ENCODE results near the gene TRDN.

TRDN gene

DNA sequence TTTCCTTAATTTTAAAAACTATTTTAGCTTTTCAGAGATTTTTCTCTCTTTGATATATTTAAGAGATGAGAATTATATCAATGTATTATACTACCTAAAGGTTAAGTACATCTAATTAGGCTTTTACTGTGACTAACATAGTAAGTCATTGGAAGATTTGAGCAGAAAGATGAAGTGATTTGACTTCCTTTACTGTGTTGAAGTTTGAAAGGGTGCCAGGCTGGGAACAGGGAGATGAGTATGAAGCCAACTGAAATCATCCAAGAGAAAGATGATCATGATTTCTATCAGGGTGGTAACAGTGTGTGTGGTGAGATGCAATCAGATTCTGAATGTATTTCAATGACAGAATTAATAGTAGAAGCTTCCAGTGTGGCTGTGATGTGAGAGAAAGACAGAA, 87.3 kb downstream of the TRDN start:
- no peak overlapping the region for H3K4me3 ChIP-seq (ENCODE audit: low read depth, low read length)
- DNase-seq (ENCODE audit: low read depth): no peak
- TF ChIP-seq, protein P1, sequence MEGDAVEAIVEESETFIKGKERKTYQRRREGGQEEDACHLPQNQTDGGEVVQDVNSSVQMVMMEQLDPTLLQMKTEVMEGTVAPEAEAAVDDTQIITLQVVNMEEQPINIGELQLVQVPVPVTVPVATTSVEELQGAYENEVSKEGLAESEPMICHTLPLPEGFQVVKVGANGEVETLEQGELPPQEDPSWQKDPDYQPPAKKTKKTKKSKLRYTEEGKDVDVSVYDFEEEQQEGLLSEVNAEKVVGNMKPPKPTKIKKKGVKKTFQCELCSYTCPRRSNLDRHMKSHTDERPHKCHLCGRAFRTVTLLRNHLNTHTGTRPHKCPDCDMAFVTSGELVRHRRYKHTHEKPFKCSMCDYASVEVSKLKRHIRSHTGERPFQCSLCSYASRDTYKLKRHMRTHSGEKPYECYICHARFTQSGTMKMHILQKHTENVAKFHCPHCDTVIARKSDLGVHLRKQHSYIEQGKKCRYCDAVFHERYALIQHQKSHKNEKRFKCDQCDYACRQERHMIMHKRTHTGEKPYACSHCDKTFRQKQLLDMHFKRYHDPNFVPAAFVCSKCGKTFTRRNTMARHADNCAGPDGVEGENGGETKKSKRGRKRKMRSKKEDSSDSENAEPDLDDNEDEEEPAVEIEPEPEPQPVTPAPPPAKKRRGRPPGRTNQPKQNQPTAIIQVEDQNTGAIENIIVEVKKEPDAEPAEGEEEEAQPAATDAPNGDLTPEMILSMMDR (IDR thresholded peaks at IDR 0.05; ENCODE audit: insufficient read depth, low read depth, low read length, missing control alignments): no peak

DNA sequence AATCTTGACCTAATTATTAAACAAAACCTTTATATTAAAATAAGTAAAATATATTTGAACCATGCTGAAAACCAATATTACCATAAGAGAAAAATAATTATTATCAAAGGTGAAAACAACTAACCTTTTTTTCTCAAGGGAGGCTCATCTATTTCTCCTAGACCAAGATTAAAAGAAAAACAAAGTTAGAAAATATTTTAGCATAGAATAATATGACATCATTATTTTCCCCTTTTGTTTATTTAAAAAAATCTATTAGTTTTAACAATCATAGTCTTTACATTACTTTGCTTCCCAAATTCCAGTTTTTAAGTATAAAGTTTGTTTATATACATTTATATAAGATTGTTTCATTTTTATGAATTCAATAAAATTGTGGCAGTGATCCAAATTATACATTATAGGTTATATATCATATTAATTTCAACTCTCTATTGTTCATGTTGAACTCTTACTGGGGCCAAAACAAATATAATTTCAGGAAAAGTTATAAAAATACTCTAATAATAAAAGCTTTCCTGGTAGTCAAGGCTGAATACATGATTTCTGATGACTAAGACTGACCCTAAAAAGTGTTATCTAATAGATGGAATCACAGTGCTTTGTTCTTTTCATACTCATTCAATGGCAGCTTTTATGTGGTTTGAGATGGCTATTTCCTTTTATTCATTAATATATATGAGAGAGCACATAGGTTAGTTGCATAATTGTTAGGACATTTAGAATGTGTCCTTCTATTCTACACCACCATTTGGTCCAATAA, 89.4 kb downstream of the TRDN start:
- no peak for DNase-seq (ENCODE audit: low read depth)
- H3K4me3 ChIP-seq (ENCODE audit: low read depth, low read length): no peak overlapping the region
- TF ChIP-seq, protein P1 (IDR thresholded peaks at IDR 0.05; ENCODE audit: insufficient read depth, low read depth, low read length, missing control alignments): no peak

DNA sequence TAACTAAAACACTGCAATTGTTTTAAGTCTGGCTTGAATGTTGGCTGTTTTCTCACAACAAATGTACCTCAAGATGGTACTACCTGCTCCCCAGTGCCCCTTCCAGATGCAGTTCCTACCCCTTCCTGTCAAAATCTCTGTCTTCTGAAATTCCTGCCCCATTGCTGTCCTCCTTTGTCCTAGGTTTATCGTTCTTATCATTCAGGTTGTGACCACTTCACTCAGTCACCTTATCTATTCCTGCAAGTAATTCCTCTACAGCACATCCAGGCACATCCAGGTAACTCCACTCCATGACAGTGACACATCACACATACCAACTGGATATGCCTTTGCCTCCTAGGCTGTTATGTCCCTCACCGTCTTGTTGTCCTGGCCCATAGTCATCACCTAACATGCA, 90.2 kb downstream of the TRDN start:
- no peak for DNase-seq (ENCODE audit: low read depth)
- TF ChIP-seq, protein P1 (IDR thresholded peaks at IDR 0.05; ENCODE audit: insufficient read depth, low read depth, low read length, missing control alignments): no peak
- no peak overlapping the region for H3K4me3 ChIP-seq (ENCODE audit: low read depth, low read length)

DNA sequence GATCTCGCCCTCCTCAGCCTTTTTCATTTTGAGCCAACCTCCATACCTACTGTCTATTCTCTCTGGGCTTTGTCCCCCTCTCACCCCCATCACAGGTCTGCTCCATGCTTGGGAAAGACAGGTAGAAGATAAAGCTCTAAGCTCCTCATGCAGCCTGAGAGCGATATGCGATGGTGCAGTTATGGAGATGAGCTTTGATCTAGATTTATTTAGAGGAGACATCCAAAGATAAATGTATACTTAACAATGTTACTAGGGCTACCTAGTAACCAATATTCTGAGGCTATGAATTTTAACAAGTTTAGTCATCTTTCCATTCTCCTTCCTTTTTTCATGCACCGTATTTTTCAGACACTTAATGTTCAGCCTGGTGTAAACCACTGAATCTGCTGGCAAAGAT, 95.3 kb downstream of the TRDN start:
- DNase-seq (ENCODE audit: low read depth): no peak
- H3K4me3 ChIP-seq (ENCODE audit: low read depth, low read length): no peak overlapping the region
- TF ChIP-seq, protein P1 (IDR thresholded peaks at IDR 0.05; ENCODE audit: insufficient read depth, low read depth, low read length, missing control alignments): no peak

DNA sequence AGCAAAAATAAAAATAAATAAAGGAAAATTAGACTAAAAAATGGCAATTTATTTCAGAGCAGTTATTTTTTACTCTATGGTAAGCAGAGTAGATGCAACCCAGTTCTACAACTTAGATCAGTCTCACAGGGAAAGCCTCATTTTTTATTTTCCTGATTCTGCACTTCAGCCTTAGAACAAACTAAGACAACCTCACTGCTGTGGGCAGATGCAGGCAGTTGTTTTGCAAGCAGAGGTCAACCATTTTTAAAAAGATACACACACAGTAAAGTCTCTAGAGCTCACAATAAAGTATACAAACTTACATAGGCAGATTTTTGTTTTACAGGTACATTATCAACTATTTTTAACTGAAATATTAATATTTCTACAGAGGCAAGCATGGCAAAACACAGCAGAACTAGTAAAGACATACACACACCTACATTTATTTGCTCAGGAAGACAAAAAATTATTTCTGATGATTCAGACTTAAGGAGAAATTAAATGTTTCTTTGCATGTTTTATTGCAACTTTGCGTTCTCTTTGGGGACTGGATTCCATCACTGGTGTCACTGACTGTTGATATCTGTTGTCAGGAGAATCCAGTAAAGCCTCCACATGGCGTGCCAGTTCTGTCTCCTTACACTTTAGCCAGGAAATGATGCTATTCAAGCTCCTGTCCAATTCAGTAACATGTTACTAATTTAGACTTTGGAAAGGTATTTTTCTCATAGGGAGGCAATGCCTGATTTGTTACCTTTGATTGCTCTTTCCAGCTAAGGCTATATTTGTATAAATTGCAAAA, 102.7 kb downstream of the TRDN start:
- no peak for DNase-seq (ENCODE audit: low read depth)
- no peak overlapping the region for H3K4me3 ChIP-seq (ENCODE audit: low read depth, low read length)
- TF ChIP-seq, protein P1 (IDR thresholded peaks at IDR 0.05; ENCODE audit: insufficient read depth, low read depth, low read length, missing control alignments): no peak

DNA sequence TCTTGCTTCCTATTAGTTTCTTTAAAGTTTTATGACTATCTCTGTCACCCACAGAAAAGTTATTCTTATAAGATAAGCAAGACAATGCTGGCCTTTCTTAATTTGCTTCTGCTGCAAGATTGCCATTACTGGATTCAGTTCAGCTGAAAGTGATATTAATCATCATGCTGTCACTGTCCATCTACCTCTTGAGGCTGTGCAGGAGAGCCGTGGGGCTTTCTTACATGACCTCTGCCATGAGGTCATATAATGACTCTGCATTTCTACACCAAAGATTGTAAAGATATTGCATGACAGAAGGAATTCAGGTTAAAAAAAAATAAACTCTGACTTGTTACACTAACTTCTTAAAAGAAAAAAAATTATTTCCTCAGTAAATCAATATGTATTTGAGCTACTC, 106.9 kb downstream of the TRDN start:
- DNase-seq (ENCODE audit: low read depth): no peak
- no peak overlapping the region for H3K4me3 ChIP-seq (ENCODE audit: low read depth, low read length)
- TF ChIP-seq, protein P1 (IDR thresholded peaks at IDR 0.05; ENCODE audit: insufficient read depth, low read depth, low read length, missing control alignments): no peak
